ENCODE results near the gene COL20A1. TPM values are rescaled to one million over a fixed set of nuclear protein-coding genes. Genes with fewer than 3 reads are reported as not detected.

COL20A1 gene
- total and polyA plus RNA-seq, 2 donors (not counting 1 experiment from before 2014, with no cell fraction given), result not detected

- no peak overlapping the region for H2AFZ ChIP-seq (ENCODE audit: low read length)
- H3K9me3 ChIP-seq (ENCODE audit: control insufficient read depth, insufficient read depth, low read depth, low read length), result no peaks in the 10 kb centered on the region
- no peak overlapping the region for H3K4me3 ChIP-seq (replicated peaks in 1 of 4; ENCODE audit: control extremely low read depth in 1 of 4, insufficient read depth in 1 of 4, low read depth in 3 of 4, low read length in 4 of 4)
- no peak for DNase-seq (ENCODE audit: low read depth in 2 of 2)
- H3K9ac ChIP-seq (ENCODE audit: insufficient read depth, low read length), result no peak overlapping the region
- no peaks in the 10 kb centered on the region for H3K79me2 ChIP-seq (ENCODE audit: control insufficient read depth, insufficient read depth, low read length)
- H3K4me1 ChIP-seq (ENCODE audit: control insufficient read depth, extremely low read depth, insufficient read depth, low read length), result no peaks in the 10 kb centered on the region
- H4K20me1 ChIP-seq (ENCODE audit: control insufficient read depth, extremely low read depth, insufficient read depth, low read length), result no peaks in the 10 kb centered on the region
- no peaks in the 10 kb centered on the region for H3K36me3 ChIP-seq (ENCODE audit: control insufficient read depth, insufficient read depth, low read length)
- H3K4me2 ChIP-seq (ENCODE audit: extremely low read depth, insufficient read depth, low read length), result no peak overlapping the region
- no peak overlapping the region for H3K27ac ChIP-seq (ENCODE audit: insufficient read depth, low read length)
- no peaks in the 10 kb centered on the region for H3K27me3 ChIP-seq (ENCODE audit: control insufficient read depth, insufficient read depth, low read length)
- TF ChIP-seq, protein P1, sequence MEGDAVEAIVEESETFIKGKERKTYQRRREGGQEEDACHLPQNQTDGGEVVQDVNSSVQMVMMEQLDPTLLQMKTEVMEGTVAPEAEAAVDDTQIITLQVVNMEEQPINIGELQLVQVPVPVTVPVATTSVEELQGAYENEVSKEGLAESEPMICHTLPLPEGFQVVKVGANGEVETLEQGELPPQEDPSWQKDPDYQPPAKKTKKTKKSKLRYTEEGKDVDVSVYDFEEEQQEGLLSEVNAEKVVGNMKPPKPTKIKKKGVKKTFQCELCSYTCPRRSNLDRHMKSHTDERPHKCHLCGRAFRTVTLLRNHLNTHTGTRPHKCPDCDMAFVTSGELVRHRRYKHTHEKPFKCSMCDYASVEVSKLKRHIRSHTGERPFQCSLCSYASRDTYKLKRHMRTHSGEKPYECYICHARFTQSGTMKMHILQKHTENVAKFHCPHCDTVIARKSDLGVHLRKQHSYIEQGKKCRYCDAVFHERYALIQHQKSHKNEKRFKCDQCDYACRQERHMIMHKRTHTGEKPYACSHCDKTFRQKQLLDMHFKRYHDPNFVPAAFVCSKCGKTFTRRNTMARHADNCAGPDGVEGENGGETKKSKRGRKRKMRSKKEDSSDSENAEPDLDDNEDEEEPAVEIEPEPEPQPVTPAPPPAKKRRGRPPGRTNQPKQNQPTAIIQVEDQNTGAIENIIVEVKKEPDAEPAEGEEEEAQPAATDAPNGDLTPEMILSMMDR (conservative IDR thresholded peaks at IDR 0.05 in 1 of 2, IDR thresholded peaks at IDR 0.05 in 1 of 2; ENCODE audit: low read depth in 1 of 2, low read length in 2 of 2), result no peak
- no peak for TF ChIP-seq EZH2 (IDR thresholded peaks at IDR 0.05; ENCODE audit: low read length, missing control alignments)
Measured at GRCh38 chr20:63355781-63356295, 62.9 kb downstream of the COL20A1 start.

DNA sequence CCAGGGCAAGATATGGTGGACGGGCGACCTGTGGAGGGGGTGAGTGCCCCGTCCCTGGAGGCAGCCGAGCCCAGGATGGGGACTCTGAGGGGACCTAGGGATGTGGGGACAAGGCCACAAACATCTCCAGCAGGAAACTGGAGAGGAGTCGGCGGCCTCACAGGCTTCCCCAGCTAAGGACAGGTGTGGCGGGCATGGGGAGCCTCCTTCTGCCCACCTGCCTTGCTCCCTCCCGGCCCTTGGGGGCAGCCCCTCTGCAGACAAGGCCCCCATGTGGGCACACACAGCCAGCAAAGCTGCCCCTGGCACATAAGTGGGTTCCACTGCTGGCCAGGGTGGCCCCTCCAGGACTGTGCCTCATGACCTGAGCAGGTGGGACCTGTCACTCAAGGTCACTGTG lies 63.5 kb downstream of the COL20A1 start:
- TF ChIP-seq, protein P1 (conservative IDR thresholded peaks at IDR 0.05 in 1 of 2, IDR thresholded peaks at IDR 0.05 in 1 of 2; ENCODE audit: low read depth in 1 of 2, low read length in 2 of 2), result no peak
- TF ChIP-seq EZH2 (IDR thresholded peaks at IDR 0.05; ENCODE audit: low read length, missing control alignments), result no peak
- no peak overlapping the region for H3K4me2 ChIP-seq (ENCODE audit: extremely low read depth, insufficient read depth, low read length)
- H3K27me3 ChIP-seq (ENCODE audit: control insufficient read depth, insufficient read depth, low read length), result no peaks in the 10 kb centered on the region
- no peak for DNase-seq (ENCODE audit: low read depth in 2 of 2)
- no peak overlapping the region for H3K9ac ChIP-seq (ENCODE audit: insufficient read depth, low read length)
- no peaks in the 10 kb centered on the region for H3K4me1 ChIP-seq (ENCODE audit: control insufficient read depth, extremely low read depth, insufficient read depth, low read length)
- no peak overlapping the region for H2AFZ ChIP-seq (ENCODE audit: low read length)
- H4K20me1 ChIP-seq (ENCODE audit: control insufficient read depth, extremely low read depth, insufficient read depth, low read length), result no peaks in the 10 kb centered on the region
- no peaks in the 10 kb centered on the region for H3K79me2 ChIP-seq (ENCODE audit: control insufficient read depth, insufficient read depth, low read length)
- no peaks in the 10 kb centered on the region for H3K9me3 ChIP-seq (ENCODE audit: control insufficient read depth, insufficient read depth, low read depth, low read length)
- no peak overlapping the region for H3K4me3 ChIP-seq (replicated peaks in 1 of 4; ENCODE audit: control extremely low read depth in 1 of 4, insufficient read depth in 1 of 4, low read depth in 3 of 4, low read length in 4 of 4)
- H3K27ac ChIP-seq (ENCODE audit: insufficient read depth, low read length), result no peak overlapping the region
- no peaks in the 10 kb centered on the region for H3K36me3 ChIP-seq (ENCODE audit: control insufficient read depth, insufficient read depth, low read length)

GRCh38 chr20:63356931-63357879 lies 64.2 kb downstream of the COL20A1 start:
- DNase-seq (ENCODE audit: low read depth in 2 of 2), result no peak
- TF ChIP-seq EZH2 (IDR thresholded peaks at IDR 0.05; ENCODE audit: low read length, missing control alignments), result no peak
- TF ChIP-seq, protein P1 (conservative IDR thresholded peaks at IDR 0.05 in 1 of 2, IDR thresholded peaks at IDR 0.05 in 1 of 2; ENCODE audit: low read depth in 1 of 2, low read length in 2 of 2), result no peak

More at GRCh38 chr20:63356931-63357879, 64.2 kb downstream of the COL20A1 start:
- H3K4me3 ChIP-seq (replicated peaks in 1 of 4; ENCODE audit: control extremely low read depth in 1 of 4, insufficient read depth in 1 of 4, low read depth in 3 of 4, low read length in 4 of 4), result no peak overlapping the region
- H3K4me1 ChIP-seq (ENCODE audit: control insufficient read depth, extremely low read depth, insufficient read depth, low read length), result no peaks in the 10 kb centered on the region
- H4K20me1 ChIP-seq (ENCODE audit: control insufficient read depth, extremely low read depth, insufficient read depth, low read length), result no peaks in the 10 kb centered on the region
- H3K4me2 ChIP-seq (ENCODE audit: extremely low read depth, insufficient read depth, low read length), result no peak overlapping the region
- H3K79me2 ChIP-seq (ENCODE audit: control insufficient read depth, insufficient read depth, low read length), result no peaks in the 10 kb centered on the region
- H3K27me3 ChIP-seq (ENCODE audit: control insufficient read depth, insufficient read depth, low read length), result no peaks in the 10 kb centered on the region
- H3K36me3 ChIP-seq (ENCODE audit: control insufficient read depth, insufficient read depth, low read length), result no peaks in the 10 kb centered on the region
- no peak overlapping the region for H3K27ac ChIP-seq (ENCODE audit: insufficient read depth, low read length)
- H2AFZ ChIP-seq (ENCODE audit: low read length), result no peak overlapping the region
- no peak overlapping the region for H3K9ac ChIP-seq (ENCODE audit: insufficient read depth, low read length)
- no peaks in the 10 kb centered on the region for H3K9me3 ChIP-seq (ENCODE audit: control insufficient read depth, insufficient read depth, low read depth, low read length)

All from fibroblast of lung (primary cell).